Keratinocyte (primary cell): ENCODE results near the gene ODAD2. TPM values are rescaled to one million over a fixed set of nuclear protein-coding genes. Genes with fewer than 3 reads are reported as not detected.

ENCODE experiments used
- DNase-seq: peaks from one replicate; pipeline ENCODE4 v3.0.0-alpha.2; 2011; ENCODE audit warnings: low read depth, missing footprints, low spot score
- FAIRE-seq: peaks from 2 replicates; lab custom pipeline; 2011; peaks lifted over from hg19 to GRCh38; lab: Jason Lieb, UNC
- H2AFZ ChIP-seq: 2 replicates; pipeline ENCODE4 v1.6.0; 2012; ENCODE audit warnings: low read length, control low read depth, inconsistent platforms; ENCODE audit not compliant: control insufficient read depth
- H3K27ac ChIP-seq: 2 replicates; pipeline ENCODE4 v1.5.1; 2011; ENCODE audit warnings: low read length; ENCODE audit not compliant: control insufficient read depth, insufficient read depth
- H3K27me3 ChIP-seq: 3 replicates; pipeline ENCODE4 v1.6.0; 2011; ENCODE audit warnings: low read length; ENCODE audit not compliant: control insufficient read depth, insufficient read depth; ENCODE audit errors: extremely low read depth
- H3K36me3 ChIP-seq, 2 experiments: 2 replicates in 1 of 2; 3 replicates in 1 of 2; pipeline ENCODE4 v1.5.1; 2011; ENCODE audit warnings: low read length in 2 of 2, mild to moderate bottlenecking in 1 of 2; ENCODE audit not compliant: control insufficient read depth in 2 of 2, insufficient read depth in 2 of 2; ENCODE audit errors: extremely low read depth in 1 of 2
- H3K4me1 ChIP-seq: 3 replicates; pipeline ENCODE4 v1.5.1; 2011; ENCODE audit warnings: low read length; ENCODE audit not compliant: control insufficient read depth, insufficient read depth; ENCODE audit errors: extremely low read depth
- H3K4me2 ChIP-seq: 3 replicates; pipeline ENCODE4 v1.6.0; 2011; ENCODE audit warnings: low read depth, low read length; ENCODE audit not compliant: control insufficient read depth, insufficient read depth; ENCODE audit errors: extremely low read depth
- H3K4me3 ChIP-seq, 3 experiments: fragments of 200-600 bp in 1 of 3; sonication (generic) in 1 of 3; 2 replicates in 2 of 3; 3 replicates in 1 of 3; pipeline ENCODE4 v1.5.1; 2011 to 2016; ENCODE audit warnings: low read length in 3 of 3, mild to moderate bottlenecking in 3 of 3, control low read depth in 2 of 3, inconsistent platforms in 1 of 3, low read depth in 1 of 3, mixed read lengths in 1 of 3, mixed run types in 1 of 3, moderate library complexity in 1 of 3; ENCODE audit not compliant: control insufficient read depth in 2 of 3, insufficient read depth in 2 of 3; ENCODE audit errors: extremely low read depth in 1 of 3
- H3K79me2 ChIP-seq: 2 replicates; pipeline ENCODE4 v1.6.0; 2012; ENCODE audit warnings: low read length; ENCODE audit not compliant: control insufficient read depth, insufficient read depth
- H3K9ac ChIP-seq: 3 replicates; pipeline ENCODE4 v1.6.0; 2011; ENCODE audit warnings: low read length; ENCODE audit not compliant: control insufficient read depth, insufficient read depth; ENCODE audit errors: extremely low read depth
- H3K9me1 ChIP-seq: 3 replicates; pipeline ENCODE4 v1.6.0; 2011; ENCODE audit warnings: low read length; ENCODE audit not compliant: control insufficient read depth, insufficient read depth; ENCODE audit errors: extremely low read depth
- H3K9me3 ChIP-seq: 2 replicates; pipeline ENCODE4 v1.5.1; 2012; ENCODE audit warnings: low read depth, low read length; ENCODE audit not compliant: control insufficient read depth
- H4K20me1 ChIP-seq: 3 replicates; pipeline ENCODE4 v1.6.0; 2011; ENCODE audit warnings: low read length; ENCODE audit not compliant: control insufficient read depth, insufficient read depth; ENCODE audit errors: extremely low read depth
- CTCF ChIP-seq, 3 experiments: IDR thresholded peaks in 1 of 3; conservative IDR thresholded peaks in 1 of 3; optimal IDR thresholded peaks in 1 of 3; 2 replicates in 2 of 3; 3 replicates in 1 of 3; pipeline versions ENCODE3 to v1.5.1; 2011; ENCODE audit warnings: low read length in 3 of 3, mild to moderate bottlenecking in 3 of 3, moderate library complexity in 2 of 3, control low read depth in 1 of 3, inconsistent platforms in 1 of 3; ENCODE audit not compliant: insufficient read depth in 2 of 3; ENCODE audit errors: extremely low read depth in 1 of 3
- EZH2 ChIP-seq: IDR thresholded peaks from one replicate; pipeline ENCODE4 v1.6.1; 2012; ENCODE audit warnings: inconsistent platforms, mild to moderate bottlenecking, low read length, moderate library complexity
- dilution Hi-C: fragments of 300-500 bp; cut with MboI; formaldehyde crosslinking; loops from one replicate; pipeline ENCODE4 v1.7.0; 2020; ENCODE audit warnings: low sequenced_read_pairs; ENCODE audit not compliant: extremely low pct_ligation_motif_present
- polyA plus RNA-seq, 5 experiments: library from polyadenylated mRNA; depleted of rRNA in 3 of 5; stranded (reverse) in 3 of 5; stranded (forward) in 1 of 5; unstranded in 1 of 5; fragments of >200 nt; gene quantifications; 1 replicate in 1 of 5; 2 replicates in 3 of 5; 3 replicates in 1 of 5; pipeline versions ENCODE4 v1.2.1 to v1.2.3, GENCODE V29; 2011 to 2012; ENCODE audit warnings: missing spikeins in 2 of 5, low read depth in 1 of 5, low replicate concordance in 1 of 5

The ODAD2 gene
- polyA plus RNA-seq, 1 donor (not counting 4 experiments of a cell fraction or from before 2014, with no cell fraction given) = not detected

- Histone ChIP-seq H3K9me3 (no peaks in the 10 kb centered on the region), H3K36me3 (no peaks in the 10 kb centered on the region), H3K27me3 (no peaks in the 10 kb centered on the region), H3K9me1 (no peaks in the 10 kb centered on the region), H3K9ac (no peak overlapping the region), H2AFZ (no peak overlapping the region), H3K79me2 (no peaks in the 10 kb centered on the region), H4K20me1 (no peaks in the 10 kb centered on the region), H3K4me1 (no peaks in the 10 kb centered on the region), H3K27ac (no peak overlapping the region), H3K4me2 (no peak overlapping the region), H3K4me3 (no peak overlapping the region)
- dilution Hi-C loops = no loop called here
- no peak for TF ChIP-seq EZH2
- TF ChIP-seq CTCF (optimal IDR thresholded peaks at IDR 0.05 in 1 of 3, IDR thresholded peaks at IDR 0.05 in 1 of 3, conservative IDR thresholded peaks at IDR 0.05 in 1 of 3; ENCODE audit: extremely low read depth in 1 of 3, insufficient read depth in 2 of 3, low read length in 3 of 3) = no peak
- FAIRE-seq (no peak), DNase-seq (no peak)
These were observed 21.4 kb upstream of the ODAD2 start for GRCh38 chr10:28020080-28020860.

GRCh38 chr10:28014651-28015050, 15.8 kb upstream of the ODAD2 start:
- H3K36me3 ChIP-seq = no peaks in the 10 kb centered on the region
- no peak overlapping the region for H3K4me2 ChIP-seq
- H3K27ac ChIP-seq = no peak overlapping the region
- no peak for TF ChIP-seq CTCF (optimal IDR thresholded peaks at IDR 0.05 in 1 of 3, IDR thresholded peaks at IDR 0.05 in 1 of 3, conservative IDR thresholded peaks at IDR 0.05 in 1 of 3; ENCODE audit: extremely low read depth in 1 of 3, insufficient read depth in 2 of 3, low read length in 3 of 3)
- TF ChIP-seq EZH2 = no peak
- no peak overlapping the region for H3K9ac ChIP-seq
- H3K4me1 ChIP-seq = no peaks in the 10 kb centered on the region
- H3K27me3 ChIP-seq = no peaks in the 10 kb centered on the region
- no peaks in the 10 kb centered on the region for H3K9me1 ChIP-seq
- H4K20me1 ChIP-seq = no peaks in the 10 kb centered on the region
- H2AFZ ChIP-seq = no peak overlapping the region
- dilution Hi-C loops = no loop called here
- H3K79me2 ChIP-seq = no peaks in the 10 kb centered on the region
- FAIRE-seq (no peak), DNase-seq (no peak)
- no peak overlapping the region for H3K4me3 ChIP-seq
- no peaks in the 10 kb centered on the region for H3K9me3 ChIP-seq
